ENCODE measurements around the gene RBM17.
"Not testable (repeated sequence)": the region's sequence is repeated elsewhere in the genome, so short reads cannot be mapped to it uniquely, and the experiment has no call there.

RBM17 gene

GRCh38 chr10:6082496-6083395 lies 6.1 kb upstream of the RBM17 start:
- DNase-seq, result no peak

- DNase-seq, result no peak
These were observed 5.0 kb upstream of the RBM17 start for GRCh38 chr10:6083523-6084475.

GRCh38 chr10:6086375-6087233 lies 2.2 kb upstream of the RBM17 start:
- peak; percentile 30 for DNase-seq

- peak; percentile 16 for DNase-seq
These were observed 743 bp downstream of the RBM17 start for GRCh38 chr10:6089334-6090219.

GRCh38 chr10:6091630-6092029 lies 2.8 kb downstream of the RBM17 start:
- DNase-seq, result no peak

- no peak for DNase-seq
These were observed 3.9 kb downstream of the RBM17 start for GRCh38 chr10:6092731-6093130.

GRCh38 chr10:6095810-6096570 lies 7.2 kb downstream of the RBM17 start:
- no peak for DNase-seq

- DNase-seq, result no peak
These were observed 8.2 kb downstream of the RBM17 start for GRCh38 chr10:6097063-6097462.

- no peak for DNase-seq
These were observed 9.3 kb downstream of the RBM17 start for GRCh38 chr10:6098156-6098555.

GRCh38 chr10:6100370-6100769 lies 11.5 kb downstream of the RBM17 start:
- DNase-seq, result no peak

GRCh38 chr10:6101181-6101580 lies 12.3 kb downstream of the RBM17 start:
- no peak for DNase-seq

- no peak for DNase-seq
These were observed 13.3 kb downstream of the RBM17 start for GRCh38 chr10:6102128-6102527.

- no peak for DNase-seq
These were observed 14.8 kb downstream of the RBM17 start for GRCh38 chr10:6103591-6103990.

- not testable (repeated sequence) for DNase-seq
These were observed 18.8 kb downstream of the RBM17 start for GRCh38 chr10:6107616-6108015.

- DNase-seq, result peak; percentile 26
These were observed 19.2 kb downstream of the RBM17 start for GRCh38 chr10:6108072-6108471.

GRCh38 chr10:6108631-6109443 lies 20.0 kb downstream of the RBM17 start:
- peak; percentile 54 for DNase-seq

GRCh38 chr10:6109444-6109775 lies 20.6 kb downstream of the RBM17 start:
- no peak for DNase-seq

GRCh38 chr10:6110136-6110535 lies 21.3 kb downstream of the RBM17 start:
- no peak for DNase-seq

GRCh38 chr10:6112893-6113292 lies 24.1 kb downstream of the RBM17 start:
- DNase-seq, result no peak

GRCh38 chr10:6114299-6114698 lies 25.5 kb downstream of the RBM17 start:
- no peak for DNase-seq
